HG02642 (cell line): ENCODE results near the gene LGALSL.

Experiments
- ATAC-seq: cut with Tn5 transposase; IDR thresholded peaks from one replicate; pipeline ENCODE4 v1.9.1; 2021; ENCODE audit warnings: mild to moderate bottlenecking; ENCODE audit not compliant: unreplicated experiment, poor library complexity

The LGALSL gene

GRCh38 chr2:64453770-64454385 is at the start of gene LGALSL:
Gene LGALSL (plus strand): TSS chr2:64454162. CDS start chr2:64454546, 384 bp downstream.
- ATAC-seq: peak; percentile 77

- no peak for ATAC-seq
These were observed 49.2 kb upstream of the LGALSL start for GRCh38 chr2:64404743-64405142.

- ATAC-seq: no peak
These were observed 48.2 kb upstream of the LGALSL start for GRCh38 chr2:64405581-64406406.

- ATAC-seq: no peak
These were observed 47.6 kb upstream of the LGALSL start for GRCh38 chr2:64406407-64406774.

GRCh38 chr2:64408031-64408430 is 45.9 kb upstream of the LGALSL start:
- ATAC-seq: no peak

GRCh38 chr2:64410671-64411070 is 43.3 kb upstream of the LGALSL start:
- no peak for ATAC-seq

- no peak for ATAC-seq
These were observed 41.3 kb upstream of the LGALSL start for GRCh38 chr2:64412671-64413070.

- ATAC-seq: no peak
These were observed 39.1 kb upstream of the LGALSL start for GRCh38 chr2:64414736-64415435.

GRCh38 chr2:64417624-64418023 is 36.3 kb upstream of the LGALSL start:
- ATAC-seq: no peak

GRCh38 chr2:64419596-64420165 is 34.3 kb upstream of the LGALSL start:
- no peak for ATAC-seq

- ATAC-seq: no peak
These were observed 33.3 kb upstream of the LGALSL start for GRCh38 chr2:64420677-64421076.

- ATAC-seq: no peak
These were observed 32.8 kb upstream of the LGALSL start for GRCh38 chr2:64421201-64421600.

GRCh38 chr2:64422466-64422865 is 31.5 kb upstream of the LGALSL start:
- no peak for ATAC-seq

GRCh38 chr2:64423303-64423702 is 30.7 kb upstream of the LGALSL start:
- no peak for ATAC-seq

GRCh38 chr2:64424416-64424987 is 29.5 kb upstream of the LGALSL start:
- ATAC-seq: no peak

GRCh38 chr2:64426183-64426952 is 27.6 kb upstream of the LGALSL start:
- ATAC-seq: no peak

- ATAC-seq: no peak
These were observed 19.8 kb upstream of the LGALSL start for GRCh38 chr2:64434039-64434657.

- no peak for ATAC-seq
These were observed 16.1 kb upstream of the LGALSL start for GRCh38 chr2:64437883-64438282.

GRCh38 chr2:64439194-64439593 is 14.8 kb upstream of the LGALSL start:
- no peak for ATAC-seq
